Measurements from ENCODE around the gene ATG9B. TPM values are rescaled to one million over a fixed set of nuclear protein-coding genes. Genes with fewer than 3 reads are reported as not detected.
A peak's percentile ranks its signal among the peaks of the same experiment; 100 is the strongest.

Gene ATG9B
- total and polyA plus RNA-seq, 10 donors: 0.66 to 3.8 (median 2.4) TPM

DNA sequence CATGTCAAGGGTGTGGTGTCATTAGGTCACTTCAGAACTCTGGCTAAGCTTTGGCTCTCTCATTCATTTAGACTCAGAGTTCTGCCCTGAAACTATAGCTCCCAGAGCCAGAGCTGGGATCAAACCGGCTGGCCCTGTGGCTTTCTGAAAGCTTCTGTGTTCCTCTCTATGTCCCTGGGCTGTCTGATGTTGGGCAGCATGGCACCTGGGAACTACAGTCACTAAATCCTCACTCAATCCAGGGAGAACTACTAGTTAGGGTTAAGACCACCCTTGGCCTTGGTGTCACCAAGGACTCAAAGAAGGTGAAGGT is 13.2 kb downstream of the ATG9B start:
- intact Hi-C loops (cut with DNase I; ENCODE audit: low total_unique reads): no loop called here
- no peak for TF ChIP-seq POLR2AphosphoS5 (IDR thresholded peaks at IDR 0.05)
- no peak for TF ChIP-seq POLR2A (IDR thresholded peaks at IDR 0.05)
- no peak for TF ChIP-seq CTCF (IDR thresholded peaks at IDR 0.05 in 8 of 11, conservative IDR thresholded peaks at IDR 0.05 in 3 of 11)
- peak overlapping the region in 7 of 8 donors; percentile 58 to 83 (median 77) for H3K27ac ChIP-seq

GRCh38 chr7:151010307-151011096 is 13.8 kb downstream of the ATG9B start:
- WGBS, 5 donors: 14 to 27% (median 22%) methylated on average over 12 to 18 of the region's 18 CpGs
- H3K9me3 ChIP-seq: no peaks in the 10 kb centered on the region
- intact Hi-C loops (cut with DNase I; ENCODE audit: low total_unique reads): no loop called here
- peak; percentile 85 for DNase-seq
- peak overlapping the region in 1 of 8 donors; percentile 6 for H3K4me3 ChIP-seq
- peak overlapping the region; percentile 58 to 83 (median 77) for H3K27ac ChIP-seq
- peaks cover 71 to 100% (median 92%) of the 10 kb centered on the region in 6 donors for H3K4me1 ChIP-seq
- peaks cover 0 to 55% (median 0%) of the 10 kb centered on the region in 6 donors for H3K36me3 ChIP-seq
- H3K27me3 ChIP-seq (replicated peaks in 1 of 7): peaks cover 0 to 41% (median 0%) of the 10 kb centered on the region in 7 donors
- TF ChIP-seq CTCF (IDR thresholded peaks at IDR 0.05 in 8 of 11, conservative IDR thresholded peaks at IDR 0.05 in 3 of 11) (no peak), POLR2A (IDR thresholded peaks at IDR 0.05) (no peak), POLR2AphosphoS5 (IDR thresholded peaks at IDR 0.05) (peak; percentile 50 to 73 (median 69))

More for the DNA sequence above, 13.2 kb downstream of the ATG9B start:
- no peak for DNase-seq
- H3K36me3 ChIP-seq: peaks cover 0 to 55% (median 0%) of the 10 kb centered on the region in 6 donors
- H3K4me3 ChIP-seq: no peak overlapping the region
- H3K4me1 ChIP-seq: peaks cover 70 to 100% (median 89%) of the 10 kb centered on the region in 6 donors
- H3K9me3 ChIP-seq: no peaks in the 10 kb centered on the region
- WGBS, 5 donors: 23 to 68% (median 50%) methylated on average over 1 of the region's 1 CpG
- peaks cover 0 to 41% (median 0%) of the 10 kb centered on the region in 7 donors for H3K27me3 ChIP-seq (replicated peaks in 1 of 7)

DNA sequence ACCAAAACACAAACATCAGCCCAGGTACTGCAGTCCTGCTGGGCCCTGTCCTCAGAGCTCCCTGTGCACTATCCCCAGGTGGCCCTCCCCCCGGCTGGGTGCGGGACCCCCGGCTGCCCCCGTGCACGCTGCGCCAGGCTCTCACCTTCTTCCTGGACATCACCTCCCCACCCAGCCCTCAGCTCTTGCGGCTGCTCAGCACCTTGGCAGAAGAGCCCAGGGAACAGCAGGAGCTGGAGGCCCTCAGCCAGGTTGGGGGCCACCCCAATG is 14.3 kb downstream of the ATG9B start:
- intact Hi-C loops (cut with DNase I; ENCODE audit: low total_unique reads): no loop called here
- Histone ChIP-seq H3K27ac (peak overlapping the region; percentile 58 to 83 (median 77)), H3K9me3 (no peaks in the 10 kb centered on the region), H3K4me1 (peaks cover 71 to 100% (median 92%) of the 10 kb centered on the region in 6 donors), H3K36me3 (peaks cover 0 to 55% (median 0%) of the 10 kb centered on the region in 6 donors), H3K4me3 (no peak overlapping the region), H3K27me3 (replicated peaks in 1 of 7) (peaks cover 0 to 41% (median 0%) of the 10 kb centered on the region in 7 donors)
- TF ChIP-seq CTCF (IDR thresholded peaks at IDR 0.05 in 8 of 11, conservative IDR thresholded peaks at IDR 0.05 in 3 of 11) (no peak), POLR2AphosphoS5 (IDR thresholded peaks at IDR 0.05) (no peak), POLR2A (IDR thresholded peaks at IDR 0.05) (no peak)
- WGBS, 5 donors: 48 to 73% (median 54%) methylated on average over 6 to 7 of the region's 7 CpGs
- DNase-seq: no peak

DNA sequence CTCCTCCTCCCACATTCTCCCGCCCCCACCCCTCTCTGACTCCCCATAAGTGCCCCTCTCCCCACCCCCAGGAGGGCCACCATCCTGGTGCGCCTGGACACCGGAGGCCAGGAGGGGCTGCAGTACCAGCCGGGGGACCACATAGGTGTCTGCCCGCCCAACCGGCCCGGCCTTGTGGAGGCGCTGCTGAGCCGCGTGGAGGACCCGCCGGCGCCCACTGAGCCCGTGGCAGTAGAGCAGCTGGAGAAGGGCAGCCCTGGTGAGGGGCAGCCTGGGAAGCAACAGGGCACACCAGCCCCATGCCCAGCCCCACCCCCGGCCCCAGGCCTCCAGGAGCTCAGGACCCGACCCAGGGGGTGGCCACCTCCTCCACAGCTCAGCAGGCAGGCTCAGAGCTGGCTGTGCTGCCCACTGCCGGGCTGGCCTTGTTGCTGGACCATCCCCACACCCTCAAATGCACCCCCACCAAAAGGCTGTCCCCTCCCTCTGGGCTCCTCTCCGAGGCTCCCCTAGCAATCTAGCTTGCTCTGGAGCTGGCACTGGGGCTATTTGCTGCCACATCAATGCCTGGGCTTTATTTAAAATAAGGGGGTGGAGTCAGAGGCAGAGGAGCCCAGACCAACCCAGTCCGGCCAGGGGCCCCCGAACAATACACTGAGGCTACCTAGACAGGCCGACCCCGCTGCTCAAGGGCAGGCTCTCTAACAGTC is 14.8 kb downstream of the ATG9B start:
- Histone ChIP-seq H3K9me3 (no peaks in the 10 kb centered on the region), H3K27me3 (replicated peaks in 1 of 7) (peaks cover 0 to 41% (median 0%) of the 10 kb centered on the region in 7 donors), H3K36me3 (peaks cover 0 to 55% (median 0%) of the 10 kb centered on the region in 6 donors), H3K4me3 (peak overlapping the region in 1 of 8 donors; percentile 59), H3K4me1 (peaks cover 71 to 100% (median 90%) of the 10 kb centered on the region in 6 donors), H3K27ac (peak overlapping the region in 7 of 8 donors; percentile 13 to 83 (median 77))
- TF ChIP-seq POLR2AphosphoS5 (IDR thresholded peaks at IDR 0.05) (peak in 1 of 3 donors; percentile 20), POLR2A (IDR thresholded peaks at IDR 0.05) (no peak), CTCF (IDR thresholded peaks at IDR 0.05 in 8 of 11, conservative IDR thresholded peaks at IDR 0.05 in 3 of 11) (no peak)
- DNase-seq: no peak
- intact Hi-C loops (cut with DNase I; ENCODE audit: low total_unique reads): no loop called here
- WGBS, 5 donors: 58 to 69% (median 66%) methylated on average over 7 to 22 of the region's 22 CpGs
